DOHH2 (cell line): ENCODE results near the gene PER1.

ENCODE experiments used
- H3F3A ChIP-seq: fragments of 200-600 bp; sonication (generic), shearing (Covaris generic); 2 replicates; pipeline ENCODE4 v1.6.0; 2016; ENCODE audit warnings: antibody characterized with exemption, mild to moderate bottlenecking; ENCODE audit not compliant: control insufficient read depth, insufficient read depth
- H3K27ac ChIP-seq: fragments of 200-600 bp; sonication (generic); 2 replicates; pipeline ENCODE4 v1.5.1; 2014; ENCODE audit warnings: low read depth, mild to moderate bottlenecking, low read length, moderate library complexity
- H3K27me3 ChIP-seq: fragments of 200-600 bp; sonication (generic); 2 replicates; pipeline ENCODE4 v1.6.1; 2014; ENCODE audit warnings: mild to moderate bottlenecking, low read length, mixed read lengths; ENCODE audit not compliant: control insufficient read depth
- H3K36me3 ChIP-seq: fragments of 200-600 bp; sonication (generic); 2 replicates; pipeline ENCODE4 v1.6.1; 2014; ENCODE audit warnings: mild to moderate bottlenecking, low read length, moderate library complexity, mixed read lengths; ENCODE audit not compliant: control insufficient read depth
- H3K4me1 ChIP-seq: fragments of 200-600 bp; sonication (generic); 2 replicates; pipeline ENCODE4 v1.6.1; 2014; ENCODE audit warnings: mild to moderate bottlenecking, low read length, mixed read lengths; ENCODE audit not compliant: control insufficient read depth
- H3K4me2 ChIP-seq: fragments of 200-600 bp; sonication (generic); 2 replicates; pipeline ENCODE4 v1.6.0; 2014; ENCODE audit warnings: mild to moderate bottlenecking, low read length, moderate library complexity
- H3K4me3 ChIP-seq: fragments of 200-600 bp; sonication (generic); 2 replicates; pipeline ENCODE4 v1.5.1; 2014; ENCODE audit warnings: mild to moderate bottlenecking, low read length, mixed read lengths
- H3K79me2 ChIP-seq: fragments of 200-600 bp; sonication (generic); 2 replicates; pipeline ENCODE4 v1.6.1; 2014; ENCODE audit warnings: mild to moderate bottlenecking, low read length, mixed read lengths; ENCODE audit not compliant: control insufficient read depth
- H3K9me2 ChIP-seq: fragments of 200-600 bp; sonication (generic); replicated peaks from 2 replicates; pipeline ENCODE4 v1.6.1; 2014; ENCODE audit warnings: mild to moderate bottlenecking, low read length, mixed read lengths; ENCODE audit not compliant: control insufficient read depth
- H3K9me3 ChIP-seq: fragments of 200-600 bp; sonication (generic); 2 replicates; pipeline ENCODE4 v1.6.1; 2014; ENCODE audit warnings: antibody characterized with exemption, low read length, mixed read lengths; ENCODE audit not compliant: control insufficient read depth, insufficient read depth
- H4K20me1 ChIP-seq: fragments of 200-600 bp; sonication (generic); 2 replicates; pipeline ENCODE4 v1.6.0; 2014; ENCODE audit warnings: low read depth, mild to moderate bottlenecking, antibody characterized with exemption, low read length, moderate library complexity; ENCODE audit not compliant: control insufficient read depth, insufficient read depth
- EZH2phosphoT487 ChIP-seq: fragments of 200-600 bp; sonication (generic); IDR thresholded peaks from 2 replicates; pipeline ENCODE4 v1.6.1; 2017; ENCODE audit warnings: borderline replicate concordance, mild to moderate bottlenecking, antibody characterized with exemption, low read length, moderate library complexity, mixed read lengths
- TF ChIP-seq, protein P1 (sequence below): fragments of 200-600 bp; sonication (generic); IDR thresholded peaks from one replicate; pipeline ENCODE4 v1.5.1; 2014; ENCODE audit warnings: antibody characterized with exemption, mild to moderate bottlenecking, low read depth, low read length; ENCODE audit not compliant: poor library complexity, severe bottlenecking

Gene PER1

DNA sequence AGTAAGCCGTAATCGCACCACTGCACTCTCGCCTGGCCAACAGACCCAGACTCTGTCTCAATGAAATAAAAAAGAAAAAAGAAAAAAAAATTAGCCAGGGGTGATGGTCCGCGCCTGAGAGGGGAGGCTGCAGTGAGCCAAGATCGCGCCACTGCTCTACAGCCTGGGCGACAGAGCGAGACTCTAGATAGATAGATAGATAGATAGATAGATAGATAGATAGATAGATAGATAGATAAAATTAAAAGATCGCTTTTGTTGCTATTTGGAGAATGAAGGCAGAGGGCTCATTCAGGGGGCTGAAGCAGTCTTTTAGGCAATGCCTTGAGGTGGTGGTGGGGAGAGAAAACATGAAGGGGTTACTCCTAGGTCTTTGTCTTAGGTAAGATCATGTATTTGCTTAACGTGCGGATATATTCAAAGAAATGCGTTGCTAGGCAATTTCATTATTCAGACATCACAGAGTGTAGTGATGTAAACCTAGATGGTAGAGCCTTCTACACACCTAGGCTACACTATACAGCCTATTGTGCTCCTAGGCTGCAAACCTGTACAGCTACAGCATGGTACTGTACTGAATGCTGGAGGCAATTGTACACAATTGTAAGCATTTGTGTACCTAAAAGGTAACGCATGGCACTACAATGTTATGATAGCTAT is 23.9 kb downstream of the PER1 start:
- H3K4me1 ChIP-seq: peaks cover 31% of the 10 kb centered on the region

GRCh38 chr17:8126491-8127066 is 25.6 kb downstream of the PER1 start:
- TF ChIP-seq, protein P1, sequence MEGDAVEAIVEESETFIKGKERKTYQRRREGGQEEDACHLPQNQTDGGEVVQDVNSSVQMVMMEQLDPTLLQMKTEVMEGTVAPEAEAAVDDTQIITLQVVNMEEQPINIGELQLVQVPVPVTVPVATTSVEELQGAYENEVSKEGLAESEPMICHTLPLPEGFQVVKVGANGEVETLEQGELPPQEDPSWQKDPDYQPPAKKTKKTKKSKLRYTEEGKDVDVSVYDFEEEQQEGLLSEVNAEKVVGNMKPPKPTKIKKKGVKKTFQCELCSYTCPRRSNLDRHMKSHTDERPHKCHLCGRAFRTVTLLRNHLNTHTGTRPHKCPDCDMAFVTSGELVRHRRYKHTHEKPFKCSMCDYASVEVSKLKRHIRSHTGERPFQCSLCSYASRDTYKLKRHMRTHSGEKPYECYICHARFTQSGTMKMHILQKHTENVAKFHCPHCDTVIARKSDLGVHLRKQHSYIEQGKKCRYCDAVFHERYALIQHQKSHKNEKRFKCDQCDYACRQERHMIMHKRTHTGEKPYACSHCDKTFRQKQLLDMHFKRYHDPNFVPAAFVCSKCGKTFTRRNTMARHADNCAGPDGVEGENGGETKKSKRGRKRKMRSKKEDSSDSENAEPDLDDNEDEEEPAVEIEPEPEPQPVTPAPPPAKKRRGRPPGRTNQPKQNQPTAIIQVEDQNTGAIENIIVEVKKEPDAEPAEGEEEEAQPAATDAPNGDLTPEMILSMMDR: no peak
- TF ChIP-seq EZH2phosphoT487: peak; percentile 46; the same call in 1 of the 2 replicates
- Histone ChIP-seq H3K27ac (no peak overlapping the region), H3K36me3 (no peaks in the 10 kb centered on the region), H3K79me2 (no peaks in the 10 kb centered on the region), H4K20me1 (0 out of 2 replicates have a peak, but pooled peaks cover 7% of the 10 kb centered on the region), H3K9me2 (no peaks in the 10 kb centered on the region), H3K27me3 (peaks cover 63% of the 10 kb centered on the region), H3K9me3 (no peaks in the 10 kb centered on the region), H3F3A (peaks cover 13% of the 10 kb centered on the region), H3K4me3 (peak overlapping the region; percentile 80), H3K4me1 (peaks cover 48% of the 10 kb centered on the region), H3K4me2 (peak overlapping the region; percentile 98)

More for the DNA sequence above, 23.9 kb downstream of the PER1 start:
- H3K27me3 ChIP-seq: peaks cover 52% of the 10 kb centered on the region
- no peaks in the 10 kb centered on the region for H3K36me3 ChIP-seq
- H3K27ac ChIP-seq: no peak overlapping the region
- no peak overlapping the region for H3K4me3 ChIP-seq
- 0 out of 2 replicates have a peak, but pooled peaks cover 7% of the 10 kb centered on the region for H4K20me1 ChIP-seq
- TF ChIP-seq, protein P1: no peak
- TF ChIP-seq EZH2phosphoT487: no peak
- H3K9me2 ChIP-seq: no peaks in the 10 kb centered on the region
- no peaks in the 10 kb centered on the region for H3K79me2 ChIP-seq
- no peak overlapping the region for H3K4me2 ChIP-seq
- no peaks in the 10 kb centered on the region for H3K9me3 ChIP-seq
- H3F3A ChIP-seq: peaks cover 11% of the 10 kb centered on the region

GRCh38 chr17:8125947-8126490 is 26.2 kb downstream of the PER1 start:
- TF ChIP-seq, protein P1: no peak
- TF ChIP-seq EZH2phosphoT487: no peak
- no peaks in the 10 kb centered on the region for H3K9me2 ChIP-seq
- H3K4me3 ChIP-seq: peak overlapping the region; percentile 80
- H3K79me2 ChIP-seq: no peaks in the 10 kb centered on the region
- peaks cover 59% of the 10 kb centered on the region for H3K27me3 ChIP-seq
- H3F3A ChIP-seq: peaks cover 13% of the 10 kb centered on the region
- peak overlapping the region; percentile 98 for H3K4me2 ChIP-seq
- H4K20me1 ChIP-seq: 0 out of 2 replicates have a peak, but pooled peaks cover 7% of the 10 kb centered on the region
- no peaks in the 10 kb centered on the region for H3K36me3 ChIP-seq
- no peak overlapping the region for H3K27ac ChIP-seq
- H3K9me3 ChIP-seq: no peaks in the 10 kb centered on the region
- peaks cover 49% of the 10 kb centered on the region for H3K4me1 ChIP-seq
